ENCODE results near the gene BICDL1.
"Not testable (repeated sequence)": the region's sequence is repeated elsewhere in the genome, so short reads cannot be mapped to it uniquely, and the experiment has no call there.

The BICDL1 gene

DNA sequence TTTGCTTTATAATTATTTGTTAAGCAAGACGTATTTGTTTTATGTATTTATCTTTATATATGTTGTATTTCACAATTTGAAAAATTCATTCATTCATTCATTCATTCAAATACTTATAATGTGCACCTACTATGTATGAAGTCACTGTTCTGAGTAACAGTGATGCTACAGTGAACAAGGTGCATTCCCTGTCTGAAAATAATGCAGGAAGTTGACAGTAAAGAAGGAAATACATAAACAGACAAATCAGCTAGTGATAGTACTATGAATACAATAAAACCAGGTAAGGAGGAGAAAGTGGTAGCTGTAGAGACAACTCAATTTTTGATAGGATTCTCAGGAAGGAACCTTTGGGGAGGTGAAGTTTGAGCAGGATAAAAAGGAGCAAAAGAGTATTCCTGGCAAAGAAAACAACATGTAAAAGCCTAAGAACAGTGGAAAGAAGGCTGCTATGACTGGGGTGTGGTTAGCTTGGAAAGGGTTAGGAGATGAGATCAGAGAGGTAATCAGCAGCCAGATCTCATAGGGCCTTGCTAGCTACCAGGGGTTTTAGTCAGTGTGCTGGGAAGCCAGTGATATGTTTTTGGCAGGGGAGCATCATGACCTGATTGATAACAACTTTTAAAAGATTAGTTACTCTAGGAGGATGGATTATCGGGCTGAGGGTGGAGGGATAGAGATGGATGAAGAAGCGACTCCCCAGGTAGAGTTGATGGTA lies 17.4 kb downstream of the BICDL1 start:
- DNase-seq: no peak

DNA sequence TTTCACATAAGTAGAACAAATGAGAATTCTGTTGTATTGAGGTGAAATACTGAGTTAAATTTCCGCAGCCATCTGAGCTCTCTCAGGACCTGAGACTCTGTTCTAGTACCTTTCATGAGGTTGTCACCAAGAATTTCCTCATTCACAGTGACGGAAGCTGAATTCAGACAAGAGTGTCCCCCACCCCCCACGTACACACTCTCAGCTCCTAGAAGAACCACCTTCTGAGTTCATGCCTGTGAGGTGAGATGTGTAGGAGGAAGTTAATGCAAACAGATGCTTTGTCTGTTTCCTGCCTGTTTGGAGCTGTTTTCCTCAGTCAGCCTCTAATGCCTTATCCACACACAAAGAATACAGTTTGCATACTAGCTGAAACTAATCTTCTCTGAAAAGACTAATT lies 18.2 kb downstream of the BICDL1 start:
- no peak for DNase-seq

GRCh38 chr12:120010661-120011230 lies 21.7 kb downstream of the BICDL1 start:
- DNase-seq: no peak

DNA sequence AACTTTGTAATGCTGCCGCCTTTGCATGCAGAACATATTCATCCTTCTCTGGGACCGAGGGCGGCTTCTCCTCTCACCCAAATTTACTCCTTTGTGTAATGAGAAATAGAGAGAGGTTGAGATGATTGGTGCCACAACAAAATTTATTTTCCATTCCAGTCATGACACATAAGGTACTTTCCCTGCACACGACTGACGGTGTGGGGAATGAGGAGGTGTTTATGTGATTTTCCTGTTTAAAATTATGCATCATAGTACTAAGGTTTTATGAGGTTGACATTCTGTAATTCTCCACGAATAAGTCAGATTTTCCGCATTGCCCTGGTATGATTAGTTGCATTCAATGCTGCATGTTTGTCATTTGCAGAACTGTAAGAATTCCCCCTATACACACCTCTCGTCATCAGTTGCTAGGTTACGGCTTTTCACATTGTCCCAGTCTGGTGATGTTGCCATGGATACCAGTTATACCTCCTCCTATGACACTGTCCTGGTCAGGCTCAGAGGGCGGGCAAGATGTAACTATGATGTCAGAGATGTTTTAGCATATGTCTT lies 23.1 kb downstream of the BICDL1 start:
- DNase-seq: no peak

- no peak for DNase-seq
Measured at GRCh38 chr12:120013659-120014380, 24.8 kb downstream of the BICDL1 start.

- DNase-seq: not testable (repeated sequence)
Measured at GRCh38 chr12:120014381-120014735, 25.3 kb downstream of the BICDL1 start.

DNA sequence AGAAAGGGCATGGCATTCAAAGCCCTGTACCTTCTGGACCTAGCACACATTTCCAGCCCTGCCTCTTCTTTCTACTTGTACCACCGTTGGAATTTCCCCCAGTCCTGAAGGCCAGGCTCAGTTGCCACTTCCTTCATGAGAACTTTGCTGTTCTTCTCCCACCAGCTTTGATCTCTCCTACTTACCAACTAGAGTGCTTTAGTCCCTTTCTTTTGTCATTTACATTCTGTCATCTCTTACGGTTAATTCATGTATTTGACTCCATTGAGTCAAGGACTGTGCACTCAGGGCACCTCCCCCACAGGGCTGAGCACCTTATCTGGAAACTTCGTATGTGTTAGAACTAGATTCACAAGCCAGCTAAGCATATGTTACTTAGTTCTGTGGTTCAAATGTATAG lies 26.3 kb downstream of the BICDL1 start:
- DNase-seq: no peak

DNA sequence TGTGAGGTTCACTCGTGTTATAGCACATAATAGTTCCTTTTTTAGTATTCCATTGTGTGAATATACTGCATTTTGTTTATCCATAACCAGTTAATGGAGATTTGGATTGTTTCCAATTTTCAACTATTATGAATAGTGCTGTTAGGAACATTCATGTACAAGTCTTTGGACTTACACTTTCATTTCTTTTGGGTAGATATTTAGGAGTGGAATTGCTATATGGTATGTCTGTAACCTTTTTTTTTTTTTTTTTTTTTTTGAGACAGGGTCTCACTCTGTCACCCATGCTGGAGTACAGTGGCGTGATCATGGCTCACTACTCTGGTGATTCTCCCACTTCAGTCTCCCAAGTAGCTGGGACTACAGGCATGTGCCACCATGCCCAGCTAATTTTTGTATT lies 27.2 kb downstream of the BICDL1 start:
- not testable (repeated sequence) for DNase-seq

DNA sequence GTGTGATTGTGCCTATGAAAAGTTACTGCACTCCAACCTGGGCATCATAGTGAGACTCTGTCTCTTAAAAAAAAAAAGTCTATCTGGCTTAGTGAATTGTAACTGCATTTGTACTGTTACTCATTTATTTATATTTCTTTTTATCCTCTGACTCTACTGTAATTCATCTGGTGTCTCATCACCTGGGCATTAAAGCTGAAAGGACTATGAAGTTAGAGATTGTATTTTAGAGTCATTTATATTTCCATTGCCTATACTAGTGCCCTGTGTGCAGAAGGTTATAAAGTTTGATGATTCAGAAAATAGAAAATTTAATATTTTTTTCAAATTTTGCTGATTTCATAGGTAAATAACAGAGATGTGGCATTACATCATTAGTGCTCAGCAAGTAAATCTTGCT lies 30.2 kb downstream of the BICDL1 start:
- DNase-seq: no peak

DNA sequence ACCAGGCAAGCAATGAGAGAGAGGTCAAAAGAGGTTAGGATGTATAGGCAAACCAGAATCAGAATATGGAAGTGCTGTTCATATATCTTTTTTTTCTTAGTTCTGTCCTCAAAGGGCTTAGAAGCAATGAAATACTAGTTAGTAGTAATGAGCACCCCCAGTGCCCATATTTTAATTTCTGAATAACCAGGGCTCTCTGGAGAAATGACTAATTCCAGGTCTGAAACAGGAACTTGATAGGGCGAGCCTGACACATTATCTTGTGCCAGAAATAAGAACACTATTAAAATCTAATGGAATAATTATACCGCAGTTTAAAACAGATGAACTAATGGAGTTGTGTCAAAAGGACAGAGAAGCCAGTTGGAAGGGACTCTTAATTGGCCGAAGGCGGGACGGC lies 30.9 kb downstream of the BICDL1 start:
- DNase-seq: no peak

DNA sequence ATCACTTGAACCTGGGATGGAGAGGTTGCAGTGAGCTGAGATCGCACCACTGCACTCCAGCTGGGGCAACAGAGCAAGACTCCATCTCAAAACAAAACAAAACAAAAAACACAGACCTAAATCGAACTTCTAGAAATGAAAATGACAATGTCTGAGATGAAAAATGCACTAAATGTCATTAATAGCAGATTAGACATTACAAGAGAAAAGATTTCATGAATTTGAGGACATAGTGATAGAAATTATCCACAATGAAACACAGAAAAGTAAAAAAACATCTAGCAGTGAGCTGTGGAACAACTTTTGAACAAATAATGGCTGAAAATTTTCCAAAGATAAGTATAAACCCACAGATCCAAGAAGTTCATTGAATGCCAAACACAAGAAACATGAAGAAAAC lies 35.2 kb downstream of the BICDL1 start:
- DNase-seq: no peak

GRCh38 chr12:120025640-120026039 lies 36.6 kb downstream of the BICDL1 start:
- DNase-seq: no peak

GRCh38 chr12:120032242-120032641 lies 43.2 kb downstream of the BICDL1 start:
- DNase-seq: no peak

DNA sequence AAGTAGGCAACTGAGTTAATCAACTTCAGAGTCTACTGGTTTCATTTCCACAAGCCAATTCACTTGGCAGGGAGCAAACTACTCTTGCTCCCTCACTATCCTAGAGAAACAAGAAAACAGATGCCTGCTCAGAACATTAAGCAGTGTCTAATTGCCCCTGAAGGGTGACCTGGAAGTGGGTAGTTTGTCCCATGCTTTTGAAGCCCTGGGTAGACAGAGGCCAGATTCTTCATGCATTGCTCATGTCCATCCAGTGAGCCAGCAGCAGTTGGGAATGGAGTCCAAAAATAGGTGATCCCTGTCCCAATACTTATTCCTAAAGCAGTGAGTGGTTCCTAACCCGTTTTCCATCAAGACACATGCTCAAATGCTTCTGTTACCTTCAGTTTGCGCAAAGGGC lies 48.8 kb downstream of the BICDL1 start:
- DNase-seq: no peak

DNA sequence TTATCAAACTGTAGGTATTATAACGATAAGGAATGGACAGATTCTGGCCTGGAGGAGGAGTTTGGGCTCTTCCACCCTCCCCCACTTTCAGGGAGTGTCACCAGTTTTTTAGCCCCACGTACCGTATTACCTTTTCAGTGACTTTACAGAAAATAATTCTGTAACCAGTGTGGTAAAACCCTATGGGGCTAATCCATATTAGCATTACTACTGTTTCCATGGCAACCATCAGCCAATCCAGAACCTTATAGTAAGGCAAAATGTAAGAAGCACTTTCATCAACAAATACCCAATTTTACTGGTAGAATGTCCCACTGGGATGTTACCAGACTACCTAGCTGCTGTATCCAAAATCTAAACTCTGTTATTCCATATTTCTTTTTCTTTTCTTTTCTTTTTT lies 50.7 kb downstream of the BICDL1 start:
- no peak for DNase-seq

DNA sequence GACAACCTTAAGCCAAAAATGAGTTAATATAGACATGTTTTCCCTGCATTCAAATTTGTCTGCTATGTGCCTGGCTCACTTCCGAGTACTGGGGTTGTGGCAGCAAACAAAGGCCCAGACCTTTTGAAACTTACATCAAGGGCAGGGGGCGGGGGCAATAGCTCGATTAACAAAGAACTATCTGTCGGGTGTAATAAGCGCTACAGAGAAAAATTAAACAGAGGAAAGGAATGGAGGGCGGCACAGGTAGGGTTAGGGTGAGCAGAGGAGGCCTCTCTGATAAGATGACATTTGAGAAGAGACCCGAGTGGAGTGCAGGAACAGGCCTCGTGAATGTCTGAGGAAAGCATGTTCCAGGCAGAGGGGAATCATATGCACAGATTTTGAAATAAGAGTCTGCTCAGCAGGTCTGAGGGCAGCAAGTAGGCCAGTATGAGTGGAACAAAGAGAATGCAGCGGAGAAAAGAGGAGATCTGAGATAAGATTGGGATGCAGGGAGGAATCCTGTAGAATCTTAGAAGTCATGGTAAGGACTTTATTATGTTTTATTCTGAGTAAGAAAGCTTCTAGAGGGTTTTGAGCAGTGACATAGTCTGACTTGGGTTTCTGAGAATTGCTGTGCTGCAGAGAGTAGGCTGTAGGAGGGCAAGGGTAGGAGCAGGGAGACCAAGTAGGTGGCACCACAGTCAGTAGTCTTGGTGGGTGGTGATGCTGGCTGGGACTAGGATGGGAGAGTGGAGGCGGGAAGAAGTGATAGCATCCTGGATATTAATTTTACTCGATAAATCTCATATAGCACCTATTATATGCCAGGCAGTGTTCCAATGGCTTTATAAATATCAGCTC lies 52.6 kb downstream of the BICDL1 start:
- DNase-seq: no peak

- not testable (repeated sequence) for DNase-seq
Measured at GRCh38 chr12:120045367-120045766, 56.3 kb downstream of the BICDL1 start.

GRCh38 chr12:120047072-120047471 lies 58.0 kb downstream of the BICDL1 start:
- DNase-seq: no peak

DNA sequence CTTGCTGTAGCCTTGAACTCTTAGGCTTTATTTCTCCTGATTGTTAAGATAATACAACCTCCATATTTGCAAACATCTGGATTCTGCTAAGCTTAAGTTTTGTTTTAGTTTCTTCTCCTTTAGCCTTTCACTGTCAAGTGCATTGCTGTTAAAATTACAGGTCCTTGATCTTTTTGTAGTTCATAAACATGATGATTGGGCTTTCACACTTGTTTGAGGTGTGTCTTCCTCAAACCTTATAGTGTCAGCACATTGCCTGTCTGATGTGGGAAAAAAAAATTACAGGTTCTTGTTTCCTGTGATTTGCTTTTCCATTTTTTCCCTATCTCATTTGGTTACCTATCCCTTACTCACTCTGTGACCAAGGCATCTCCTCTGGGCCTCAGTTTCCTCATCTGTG lies 59.2 kb downstream of the BICDL1 start:
- DNase-seq: no peak

DNA sequence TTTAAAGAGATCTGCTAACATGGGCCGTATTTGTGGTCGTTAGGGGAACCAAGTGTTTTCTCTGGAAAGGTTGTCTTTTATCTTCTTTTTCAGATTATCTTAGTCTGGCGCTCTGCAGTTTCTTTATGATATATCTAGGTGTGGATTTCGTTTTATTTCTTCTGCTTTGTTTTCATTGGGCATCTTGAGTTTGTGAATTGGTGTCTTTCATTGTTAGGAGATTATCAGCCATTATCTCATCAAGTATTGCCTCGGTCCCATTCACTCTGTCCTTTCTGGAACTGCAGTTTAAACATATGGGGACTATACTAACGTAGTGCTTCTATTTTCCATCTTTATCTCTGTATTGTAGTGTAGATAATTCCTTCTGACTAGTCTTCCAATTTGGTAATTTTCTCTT lies 60.4 kb downstream of the BICDL1 start:
- DNase-seq: no peak

GRCh38 chr12:120051535-120051934 lies 62.5 kb downstream of the BICDL1 start:
- no peak for DNase-seq

GRCh38 chr12:120054293-120054692 lies 65.3 kb downstream of the BICDL1 start:
- DNase-seq: no peak

Data from SHP77 (cell line).